Left ventricle myocardium inferior (tissue), 1 donor: ENCODE measurements around the gene KRT79. TPM values are rescaled to one million over a fixed set of nuclear protein-coding genes. Genes with fewer than 3 reads are reported as not detected.

ENCODE experiments used
- DNase-seq: peaks from one replicate; pipeline ENCODE4 v3.0.0-alpha.2; 2020
- H3K27ac ChIP-seq: fragments of 200-600 bp; replicated peaks from 2 replicates; pipeline ENCODE4 v1.8.0; 2021
- H3K27me3 ChIP-seq: fragments of 200-600 bp; 2 replicates; pipeline ENCODE4 v1.8.0; 2021; ENCODE audit warnings: low read depth
- H3K36me3 ChIP-seq: fragments of 200-600 bp; 2 replicates; pipeline ENCODE4 v1.8.0; 2021
- H3K4me1 ChIP-seq: fragments of 200-600 bp; 2 replicates; pipeline ENCODE4 v1.8.0; 2021
- H3K4me3 ChIP-seq: fragments of 200-600 bp; 2 replicates; pipeline ENCODE4 v1.8.0; 2021; ENCODE audit warnings: mild to moderate bottlenecking, moderate library complexity
- H3K9me3 ChIP-seq: fragments of 200-600 bp; replicated peaks from 2 replicates; pipeline ENCODE4 v1.8.0; 2021
- CTCF ChIP-seq: fragments of 200-600 bp; IDR thresholded peaks from 2 replicates; pipeline ENCODE4 v1.8.0; 2021; ENCODE audit warnings: antibody characterized with exemption, mild to moderate bottlenecking, borderline replicate concordance
- intact Hi-C: fragments of 100-400 bp; cut with micrococcal nuclease; formaldehyde crosslinking; loops from one replicate; pipeline ENCODE4 v1.11.0; 2022
- total RNA-seq: library from RNA; stranded (reverse); fragmentation: NEBNext Ultra II Directional; extraction: Animal tissue kit (Norgen Biotek cat#: 25700); gene quantifications from one replicate; pipeline ENCODE4 v1.2.1, GENCODE V29; 2021
- donor health status: DM: no; HTN: yes; CAD: no; lungs with severe emphysema.

KRT79 gene
- total RNA-seq, 1 donor from 2014 or later, result not detected

DNA sequence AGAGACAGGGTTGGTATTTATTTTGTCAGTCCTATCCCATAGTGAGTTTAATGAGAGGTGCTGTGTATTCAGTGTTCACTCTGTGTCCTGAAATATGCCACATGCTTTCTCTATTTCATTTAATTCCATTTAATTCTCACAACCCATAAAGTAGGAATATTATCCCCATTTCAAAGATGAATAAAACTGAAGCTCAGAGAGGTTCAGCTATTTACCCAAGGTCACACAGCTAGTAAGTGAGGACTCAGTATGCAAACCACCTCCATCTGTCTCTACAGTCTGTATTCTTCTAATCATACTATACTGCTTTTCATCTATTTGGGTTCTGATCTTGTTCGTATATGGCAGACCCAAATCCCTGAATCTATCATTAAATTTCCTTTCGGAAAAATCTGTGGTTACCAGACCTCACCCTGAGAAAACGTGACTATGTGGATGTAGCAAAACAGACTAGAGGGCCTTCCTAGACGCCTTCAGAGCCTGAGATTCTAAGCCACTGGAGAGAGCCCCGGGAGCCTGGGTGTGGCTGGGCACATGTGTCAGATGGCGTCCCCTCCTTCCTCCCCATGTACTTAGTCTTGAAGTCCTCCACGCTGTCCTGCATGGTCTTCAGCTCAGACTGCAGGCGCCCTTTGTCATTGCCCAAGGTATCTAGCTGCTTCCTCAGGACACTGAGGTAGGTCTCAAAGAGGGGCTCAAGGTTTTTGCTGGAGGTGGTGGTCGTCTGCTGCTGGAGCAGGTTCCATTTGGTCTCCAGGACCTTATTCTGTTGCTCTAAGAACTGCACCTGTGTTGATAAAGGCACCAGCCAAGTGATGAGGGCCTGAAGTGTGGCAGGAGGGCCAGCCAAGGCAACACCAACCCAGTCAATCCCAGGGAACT, 22.7 kb downstream of the KRT79 start:
- no peak for TF ChIP-seq CTCF
- intact Hi-C loops, result no loop called here

DNA sequence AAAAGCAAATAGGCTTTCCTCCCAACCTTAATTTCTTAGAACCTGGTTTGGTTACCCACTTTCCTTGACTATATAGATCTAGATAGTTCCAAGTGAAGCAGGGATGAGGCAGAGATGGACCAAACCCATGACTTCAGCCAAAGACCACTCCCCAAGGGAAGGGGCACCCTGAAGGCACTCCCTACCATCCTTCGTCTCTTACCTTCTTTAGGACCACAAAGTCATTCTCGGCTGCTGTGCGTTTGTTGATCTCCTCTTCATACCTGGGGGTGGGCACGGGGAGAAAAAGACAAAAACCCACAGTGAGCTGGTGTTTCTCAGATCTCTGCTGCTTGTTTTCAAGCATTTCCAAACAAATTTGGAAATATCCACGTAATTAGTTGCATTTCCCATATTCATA, 23.6 kb downstream of the KRT79 start:
- Histone ChIP-seq H3K27ac (no peak overlapping the region), H3K4me1 (peaks cover 6% of the 10 kb centered on the region), H3K36me3 (no peaks in the 10 kb centered on the region), H3K4me3 (no peak overlapping the region), H3K9me3 (no peaks in the 10 kb centered on the region), H3K27me3 (peaks cover 34% of the 10 kb centered on the region)
- DNase-seq, result no peak
- TF ChIP-seq CTCF, result no peak
- intact Hi-C loops, result no loop called here

More for the DNA sequence above, 22.7 kb downstream of the KRT79 start:
- peaks cover 6% of the 10 kb centered on the region for H3K4me1 ChIP-seq
- H3K4me3 ChIP-seq, result no peak overlapping the region
- H3K9me3 ChIP-seq, result no peaks in the 10 kb centered on the region
- H3K36me3 ChIP-seq, result no peaks in the 10 kb centered on the region
- H3K27ac ChIP-seq, result no peak overlapping the region
- no peak for DNase-seq
- peaks cover 28% of the 10 kb centered on the region for H3K27me3 ChIP-seq

DNA sequence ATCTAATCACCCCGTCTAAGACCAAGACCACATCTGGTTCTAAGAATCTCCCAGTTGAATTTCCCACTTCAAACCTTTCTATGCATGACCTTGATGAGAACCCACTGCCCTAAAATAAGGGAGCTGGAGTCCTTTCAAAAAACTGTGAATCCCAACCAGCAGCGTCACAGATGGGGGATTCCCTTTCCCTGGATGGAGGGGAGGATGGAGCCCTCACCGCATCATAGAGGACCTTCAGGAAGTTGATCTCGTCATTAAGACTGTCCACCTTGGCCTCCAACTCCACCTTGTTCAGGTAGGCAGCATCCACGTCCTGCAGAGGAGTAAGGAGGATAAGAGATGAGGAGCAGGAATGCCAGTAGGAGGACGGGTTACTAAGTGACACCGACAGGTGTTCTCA, 24.9 kb downstream of the KRT79 start:
- Histone ChIP-seq H3K4me3 (no peak overlapping the region), H3K27ac (no peak overlapping the region), H3K27me3 (peaks cover 34% of the 10 kb centered on the region), H3K36me3 (no peaks in the 10 kb centered on the region), H3K9me3 (no peaks in the 10 kb centered on the region), H3K4me1 (peaks cover 3% of the 10 kb centered on the region)
- DNase-seq, result no peak
- TF ChIP-seq CTCF, result no peak
- intact Hi-C loops, result no loop called here

DNA sequence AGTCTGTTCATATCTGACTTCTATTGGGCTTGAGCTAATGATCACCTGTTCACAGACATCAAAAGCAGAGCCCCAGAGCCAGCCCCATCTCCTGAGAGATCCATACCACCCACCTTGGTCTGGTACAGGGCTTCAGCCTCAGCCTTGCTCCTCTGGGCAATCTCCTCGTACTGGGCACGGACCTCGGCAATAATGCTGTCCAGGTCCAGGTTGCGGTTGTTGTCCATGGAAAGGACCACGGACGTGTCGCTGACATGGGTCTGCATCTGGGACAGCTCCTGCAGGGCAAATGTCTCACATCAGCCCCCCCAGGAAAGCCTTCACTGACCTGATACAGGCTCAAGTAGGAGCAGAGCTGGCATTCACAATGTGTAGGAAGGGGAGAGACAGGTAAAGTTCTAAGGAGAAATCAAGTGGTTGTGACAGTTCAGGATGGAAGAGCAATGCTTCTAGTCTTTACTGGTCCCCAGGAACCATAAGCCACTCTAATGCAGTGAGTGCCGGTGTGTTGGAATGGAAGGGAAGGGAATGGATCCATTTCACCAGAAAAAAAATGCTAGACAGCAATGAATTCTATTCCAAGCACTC, 25.4 kb downstream of the KRT79 start:
- intact Hi-C loops, result no loop called here
- H3K4me1 ChIP-seq, result no peaks in the 10 kb centered on the region
- no peaks in the 10 kb centered on the region for H3K9me3 ChIP-seq
- no peak for TF ChIP-seq CTCF
- no peak overlapping the region for H3K27ac ChIP-seq
- H3K27me3 ChIP-seq, result peaks cover 34% of the 10 kb centered on the region
- DNase-seq, result no peak
- H3K36me3 ChIP-seq, result no peaks in the 10 kb centered on the region
- H3K4me3 ChIP-seq, result no peak overlapping the region

- H3K27me3 ChIP-seq, result peaks cover 34% of the 10 kb centered on the region
- DNase-seq, result no peak
- H3K36me3 ChIP-seq, result no peaks in the 10 kb centered on the region
- H3K4me1 ChIP-seq, result no peaks in the 10 kb centered on the region
- TF ChIP-seq CTCF, result no peak
- no peak overlapping the region for H3K4me3 ChIP-seq
- H3K9me3 ChIP-seq, result no peaks in the 10 kb centered on the region
- intact Hi-C loops, result no loop called here
- no peak overlapping the region for H3K27ac ChIP-seq
These were observed 26.3 kb downstream of the KRT79 start for GRCh38 chr12:52807544-52808470.
